UCSD-AML1 (cell line): ENCODE results near the gene SUSD5.
"Not testable (repeated sequence)": the region's sequence is repeated elsewhere in the genome, so short reads cannot be mapped to it uniquely, and the experiment has no call there.

Experiments
- DNase-seq: peaks from one replicate; lab custom pipeline; 2025; ENCODE audit not compliant: unreplicated experiment; lab: John Stamatoyannopoulos, UW

SUSD5 gene

DNA sequence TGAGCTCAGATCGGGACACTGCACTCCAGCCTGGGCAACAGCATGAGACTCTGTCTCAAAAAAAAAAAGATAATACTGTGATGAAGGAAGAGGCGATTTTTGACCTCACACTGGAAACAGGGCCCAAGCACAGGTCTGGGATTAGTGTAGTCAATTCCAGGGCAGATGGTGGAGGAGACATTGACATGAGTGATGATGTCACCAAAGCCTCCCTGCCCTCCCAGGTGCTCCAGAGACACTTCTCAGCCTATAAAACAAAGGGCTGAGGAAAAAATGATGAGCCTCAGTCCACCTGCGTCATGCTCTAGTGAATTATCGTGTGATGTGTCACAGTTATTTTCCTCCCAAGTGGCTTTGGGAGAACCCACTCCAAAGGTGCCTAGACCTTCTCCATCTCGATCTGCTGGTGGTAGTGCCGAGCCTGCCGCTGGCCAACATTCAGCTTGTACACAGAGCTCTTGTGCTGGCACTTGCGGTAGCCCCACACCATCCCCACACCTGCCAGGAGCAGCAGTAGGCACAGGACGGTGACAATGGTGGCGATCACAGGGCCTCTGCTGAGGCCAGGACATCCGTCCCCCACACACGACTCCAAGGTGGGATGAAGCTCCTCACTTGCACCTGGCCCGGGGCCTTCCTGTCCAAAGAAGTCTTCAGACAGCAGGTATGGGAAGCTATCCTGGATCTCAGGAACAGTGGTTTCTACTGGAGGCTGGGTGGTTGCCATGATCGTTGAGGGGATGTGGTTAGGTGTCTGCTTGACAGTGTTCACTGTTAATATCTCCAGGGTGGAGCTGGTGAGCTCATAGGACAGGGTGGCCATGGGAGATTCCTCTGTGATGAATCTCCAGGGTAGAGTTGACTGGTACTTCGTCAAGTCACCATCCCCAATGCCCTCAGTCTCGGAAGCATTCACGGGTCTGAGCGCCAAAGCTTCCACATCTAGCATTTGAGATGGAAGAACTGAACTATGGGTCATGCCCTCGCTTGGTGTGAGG, 65.9 kb downstream of the SUSD5 start:
- no peak for DNase-seq

DNA sequence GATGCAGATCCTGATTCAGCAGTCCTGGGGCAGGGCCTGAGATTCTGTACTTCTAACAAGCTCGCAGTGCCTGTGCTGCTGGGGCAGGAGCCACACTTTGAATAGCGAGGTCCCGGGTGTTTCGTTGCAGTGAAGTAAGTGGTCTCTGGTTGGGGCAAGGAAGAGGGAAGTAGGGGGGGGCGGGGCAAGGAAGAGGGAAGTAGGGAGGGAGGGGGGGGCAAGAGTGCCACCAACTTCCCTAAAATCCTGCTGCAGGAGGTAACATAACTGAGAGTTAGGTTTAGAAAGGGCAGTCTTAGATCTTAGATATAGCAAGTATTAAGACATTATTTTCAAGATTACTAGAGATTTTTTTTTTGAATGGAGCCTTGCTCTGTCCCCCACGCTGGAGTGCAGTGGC, 69.3 kb downstream of the SUSD5 start:
- no peak for DNase-seq

DNA sequence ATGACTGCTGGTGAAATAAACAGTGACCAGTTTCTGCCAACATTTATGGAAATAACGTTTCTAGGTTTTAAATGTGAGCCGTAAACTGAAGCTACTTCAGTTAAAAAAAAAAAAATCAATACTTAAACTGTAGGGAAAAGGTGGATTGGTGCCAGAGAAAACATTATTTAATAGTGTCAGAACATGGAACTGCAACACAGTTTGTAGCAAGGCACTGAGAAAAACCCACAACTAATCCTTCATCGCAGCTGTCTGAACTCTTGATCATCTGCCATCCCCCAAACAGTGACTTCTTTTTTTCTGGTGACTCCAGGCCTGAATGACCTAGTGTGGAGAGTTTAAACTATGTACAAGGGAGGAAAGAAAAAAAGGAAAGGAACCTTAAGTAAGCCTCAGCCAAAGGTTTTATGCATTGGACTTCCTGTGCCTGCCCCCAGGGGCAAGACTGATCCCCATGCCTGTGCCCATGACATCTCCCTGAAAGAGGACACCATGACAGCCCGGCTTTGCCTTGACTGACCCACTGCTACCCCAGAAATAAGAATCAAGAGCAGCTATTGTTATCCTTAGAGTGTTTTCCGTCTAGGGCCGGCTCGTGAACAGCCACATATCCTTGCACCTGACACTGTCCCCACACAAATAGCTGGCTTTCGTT, 71.7 kb downstream of the SUSD5 start:
- DNase-seq: no peak

DNA sequence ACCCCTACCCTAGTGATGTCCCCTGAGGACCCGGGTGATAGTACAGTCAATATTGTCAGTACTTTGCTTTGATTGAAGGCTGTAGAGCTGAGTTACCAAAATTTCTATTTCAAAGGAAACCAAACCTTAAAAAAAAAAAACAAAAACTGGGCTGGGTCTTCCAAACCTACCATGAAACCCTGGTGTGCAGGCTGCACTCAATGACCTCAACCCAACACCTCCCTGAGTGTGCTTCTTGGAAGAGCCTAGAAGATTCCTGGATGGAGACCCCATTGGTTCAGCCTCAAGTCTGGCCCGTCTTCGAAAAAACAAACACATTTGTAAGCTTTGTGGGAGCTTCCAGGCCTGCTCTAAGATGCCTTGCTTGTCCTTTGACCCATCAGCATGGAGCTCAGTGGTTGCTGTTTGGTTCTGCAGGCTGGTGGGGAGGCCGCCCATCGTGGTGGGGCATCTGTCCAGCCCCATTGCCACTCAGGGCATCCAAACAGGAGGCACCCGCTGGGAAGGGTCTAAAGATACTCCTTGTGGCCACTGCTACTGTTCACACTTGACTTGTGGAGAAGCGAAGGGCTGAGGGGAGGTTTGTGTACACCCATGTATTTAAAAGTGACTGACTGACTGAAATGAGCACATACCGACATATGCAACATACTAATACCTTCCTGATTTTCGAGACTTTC, 72.6 kb downstream of the SUSD5 start:
- no peak for DNase-seq

DNA sequence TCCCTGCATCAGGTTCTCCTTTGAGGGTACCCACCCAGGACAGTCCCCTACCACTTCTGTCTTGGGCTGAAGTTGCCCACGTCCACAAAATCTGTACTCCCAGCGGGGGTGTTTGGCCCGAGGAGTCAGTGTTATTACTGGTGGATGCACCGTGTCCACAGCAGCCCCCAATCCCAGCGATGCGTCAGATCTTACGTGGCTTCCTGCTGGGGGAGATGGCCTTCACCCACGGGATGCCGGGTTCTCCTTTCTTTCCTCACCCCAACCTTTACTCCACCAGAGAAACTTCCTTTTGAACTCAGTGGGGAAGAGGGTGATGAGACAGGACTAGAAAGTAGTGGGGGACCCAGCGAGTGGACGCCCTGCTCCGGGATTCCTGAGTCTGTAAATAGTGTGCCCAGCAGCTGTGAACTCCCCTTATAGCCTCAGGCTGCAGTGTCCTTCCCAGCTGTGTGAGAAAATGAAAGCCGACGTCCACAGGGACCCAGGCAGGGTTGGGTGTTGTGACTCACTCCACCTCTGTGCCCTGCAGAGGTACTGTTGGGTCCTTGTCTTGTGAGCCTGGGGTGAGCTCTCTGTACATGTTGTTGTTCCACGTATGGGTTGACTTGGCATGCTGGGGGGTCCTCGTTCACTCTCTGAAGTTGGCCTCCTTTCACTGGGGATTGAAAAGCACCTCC, 73.2 kb downstream of the SUSD5 start:
- no peak for DNase-seq

DNA sequence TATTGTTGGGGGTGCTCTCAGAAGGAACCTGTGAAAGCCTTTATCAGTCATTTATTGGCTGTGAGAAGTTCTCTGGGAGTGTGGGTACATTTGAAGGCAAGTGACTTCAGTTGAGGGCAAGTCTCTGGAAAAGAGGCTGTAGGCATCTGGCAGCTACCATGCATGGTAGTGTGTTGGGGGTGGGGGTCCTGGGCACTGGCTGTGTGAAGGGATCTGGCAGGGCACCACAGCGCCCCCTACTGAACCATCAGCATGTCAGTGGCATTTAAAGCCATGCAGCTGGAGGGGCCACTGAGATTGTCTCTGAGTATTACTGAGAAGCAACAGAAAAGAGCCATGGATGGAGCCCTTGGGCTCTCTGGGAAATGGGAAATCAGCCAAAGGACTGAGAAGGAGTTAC, 74.2 kb downstream of the SUSD5 start:
- no peak for DNase-seq

DNA sequence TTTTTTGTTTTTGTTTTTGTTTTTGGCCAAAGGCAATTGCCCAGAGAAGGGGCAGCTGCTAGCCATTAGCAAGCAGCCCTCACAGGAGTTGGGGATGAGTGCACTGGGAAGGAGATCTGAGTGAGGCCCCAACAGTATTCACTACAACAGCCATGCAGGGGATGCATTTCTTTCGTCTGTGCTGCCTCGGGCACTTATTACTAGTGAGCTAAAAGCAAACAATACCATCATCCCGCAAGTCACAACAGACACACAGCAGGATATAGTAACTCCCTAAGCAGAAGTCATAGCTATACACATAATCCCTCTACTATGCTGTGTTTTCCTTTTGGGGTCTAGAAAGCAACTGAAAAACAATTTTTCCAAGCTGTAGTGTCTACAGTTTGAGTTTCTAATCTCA, 77.6 kb downstream of the SUSD5 start:
- DNase-seq: no peak

DNA sequence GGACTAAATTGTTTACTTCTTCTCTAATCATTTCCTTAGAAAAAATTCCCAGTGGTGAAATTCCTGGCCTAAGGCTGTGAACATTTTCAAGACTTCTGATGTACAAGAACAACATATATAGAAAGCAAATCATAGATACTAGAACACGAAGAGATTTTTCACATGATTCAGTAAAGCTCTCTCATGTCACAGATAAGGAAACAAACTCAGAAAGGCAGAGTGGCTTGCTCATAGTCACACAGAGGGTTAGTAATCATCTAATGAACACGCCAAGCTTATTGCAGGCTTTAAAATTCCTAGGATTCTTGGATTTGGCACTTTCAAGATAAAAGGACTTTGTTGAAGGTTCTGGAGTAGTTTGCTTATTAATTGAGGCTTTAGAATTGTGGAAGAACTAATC, 78.6 kb downstream of the SUSD5 start:
- no peak for DNase-seq

DNA sequence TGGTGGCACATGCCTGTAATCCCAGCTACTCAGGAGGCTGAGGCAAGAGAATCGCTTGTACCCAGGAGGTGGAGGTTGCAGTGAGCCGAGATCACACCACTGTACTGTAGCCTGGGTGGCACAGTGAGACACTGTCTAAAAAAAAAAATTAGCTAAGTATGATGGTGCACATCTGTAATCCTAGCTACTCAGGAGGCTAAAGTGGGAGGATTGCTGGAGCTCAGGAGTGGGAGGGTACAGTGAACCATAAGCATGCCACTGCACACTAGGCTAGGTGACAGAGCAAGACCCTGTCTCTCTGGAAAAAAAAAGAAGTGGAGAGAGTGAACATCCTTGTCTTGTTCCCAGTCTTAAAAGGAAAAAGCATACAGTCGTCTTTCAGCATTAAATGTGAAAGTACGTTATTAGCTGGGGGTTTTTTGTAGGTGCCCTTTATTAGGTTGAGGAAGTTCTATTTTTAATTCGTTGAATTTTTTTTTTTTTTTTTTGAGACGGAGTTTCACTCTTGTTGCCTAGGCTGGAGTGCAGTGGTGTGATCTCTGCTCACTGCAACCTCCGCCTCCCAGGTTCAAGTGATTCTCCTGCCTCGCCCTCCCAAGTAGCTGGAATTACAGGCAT, 79.5 kb downstream of the SUSD5 start:
- not testable (repeated sequence) for DNase-seq

DNA sequence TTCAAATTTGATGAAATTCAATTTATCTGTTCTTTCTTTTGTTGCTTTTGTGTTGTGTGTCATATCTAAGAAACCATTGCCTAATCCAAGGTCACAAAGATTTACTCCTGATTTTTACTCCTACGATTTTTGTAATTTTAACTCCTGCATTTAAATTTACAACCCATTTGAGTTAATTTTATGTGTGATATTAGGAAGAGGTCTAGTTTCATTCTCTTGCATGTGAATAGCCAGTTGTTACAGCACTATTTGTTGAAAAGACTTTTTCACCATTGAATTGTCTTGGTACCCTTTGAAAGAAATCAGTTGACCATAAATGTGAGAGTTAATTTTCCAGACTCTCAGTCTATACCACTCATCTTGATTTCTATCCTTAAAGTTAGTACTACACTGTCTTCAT, 80.9 kb downstream of the SUSD5 start:
- no peak for DNase-seq

DNA sequence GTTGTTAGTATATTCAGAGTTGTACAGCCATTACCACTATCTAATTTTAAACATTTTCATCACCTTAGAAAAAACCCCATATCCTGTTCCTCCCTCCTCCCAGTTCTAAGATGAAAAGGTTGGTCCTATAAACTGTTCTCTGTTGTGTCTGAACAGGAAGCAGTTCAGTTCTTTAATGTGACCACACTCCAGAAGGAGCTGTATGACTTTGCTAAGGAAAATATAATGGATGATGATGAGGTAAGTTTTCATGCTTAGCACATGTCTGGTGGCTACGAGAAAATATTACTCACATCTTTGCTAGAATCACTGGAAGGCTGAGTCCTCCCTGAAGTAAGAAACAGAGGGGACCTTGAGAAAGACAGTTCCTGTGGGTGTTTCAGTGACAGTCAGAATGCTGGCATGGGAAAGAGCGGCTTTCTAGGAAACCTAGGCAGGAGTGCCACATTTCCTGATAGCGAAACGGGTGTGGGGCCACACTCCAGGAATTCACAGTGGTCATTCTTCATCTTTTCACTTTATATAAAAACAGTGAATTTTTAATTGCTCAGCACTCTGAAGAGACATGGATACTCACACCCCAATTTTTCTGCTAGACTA, 84.5 kb downstream of the SUSD5 start:
- DNase-seq: no peak

DNA sequence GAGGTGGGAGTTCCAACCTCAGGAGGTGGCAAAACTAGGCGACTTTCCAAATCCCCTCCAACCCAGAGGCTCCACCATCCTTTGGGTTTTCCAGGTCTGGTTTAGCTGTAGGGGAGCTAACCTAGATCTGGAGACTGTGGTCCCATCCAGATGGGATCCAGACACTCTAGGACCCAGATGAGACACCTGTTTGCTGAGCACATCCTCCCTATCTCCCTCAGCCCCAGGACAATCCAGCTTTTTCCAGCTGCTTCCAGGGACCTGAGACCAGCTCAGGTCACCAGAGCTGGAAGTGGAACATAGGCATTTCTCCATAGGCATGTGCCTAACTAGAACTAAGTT, 86.6 kb downstream of the SUSD5 start:
- DNase-seq: no peak

DNA sequence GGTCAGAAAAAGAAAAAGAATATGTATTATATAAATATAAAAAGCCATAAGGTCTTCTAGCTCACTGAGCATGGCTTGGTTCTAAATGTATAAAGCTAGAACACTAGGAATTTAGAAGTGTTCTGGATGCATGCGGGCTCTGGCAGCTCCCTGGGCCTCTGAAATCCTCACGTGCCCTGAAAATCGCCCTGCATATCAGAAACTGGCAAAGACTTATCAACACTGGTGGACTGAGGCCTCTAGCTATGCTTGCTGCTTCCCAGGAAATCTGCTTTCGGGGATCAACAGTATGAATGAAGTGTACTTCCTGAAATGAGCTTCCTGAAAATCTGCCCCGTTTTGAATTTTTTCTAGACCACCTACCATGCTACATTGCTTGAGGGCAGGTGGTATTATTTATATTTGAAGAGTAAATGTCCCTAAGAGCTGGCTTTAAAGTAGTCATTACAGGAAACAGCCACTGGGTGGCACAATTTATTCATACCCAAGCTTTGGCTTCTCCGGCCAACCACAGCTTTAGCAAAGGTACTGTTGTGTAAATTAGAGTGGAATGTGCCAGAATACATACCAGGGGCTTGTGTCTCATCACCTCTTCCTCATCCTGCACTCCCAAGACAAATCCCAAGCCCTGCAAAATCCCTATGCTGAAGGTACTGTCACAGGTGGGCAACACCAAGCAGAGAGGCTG, 87.1 kb downstream of the SUSD5 start:
- no peak for DNase-seq

DNA sequence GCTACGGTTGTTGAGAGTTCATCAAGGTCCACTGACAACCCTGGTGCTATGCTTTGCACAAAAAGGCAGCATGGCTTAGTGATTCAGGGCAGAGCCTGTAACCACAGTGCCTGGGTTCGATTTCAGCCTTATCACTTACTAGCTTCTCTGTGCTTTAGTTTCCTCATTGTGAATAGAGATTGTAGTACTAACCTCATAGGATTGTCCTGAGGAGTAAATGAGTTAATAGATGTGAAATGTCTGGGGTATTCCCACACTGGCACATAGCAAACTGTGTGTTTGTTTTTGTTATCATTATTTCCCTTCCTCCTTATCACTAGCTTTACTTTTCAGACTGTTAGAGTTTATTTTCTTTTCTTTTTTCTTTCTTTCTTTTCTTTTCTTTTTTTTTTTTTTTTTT, 88.5 kb downstream of the SUSD5 start:
- no peak for DNase-seq

DNA sequence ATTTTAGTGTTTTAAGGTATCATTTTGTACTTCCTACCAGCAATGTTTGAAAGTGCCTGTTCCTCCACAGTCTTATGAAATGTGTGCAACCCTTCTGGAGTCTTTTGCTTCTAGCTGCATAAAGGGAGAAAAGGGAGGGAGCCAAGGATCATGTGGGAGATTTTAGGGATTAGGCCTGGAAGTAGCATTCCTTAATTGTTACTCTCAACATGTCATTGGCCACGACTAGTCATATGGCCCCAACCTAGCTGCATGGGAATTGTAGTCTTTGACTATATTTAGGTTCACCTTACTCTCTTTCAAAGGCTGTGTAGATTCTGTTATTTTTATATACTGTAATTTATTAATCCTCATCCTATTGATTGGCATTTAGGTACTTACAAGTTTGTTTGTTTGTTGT, 89.9 kb downstream of the SUSD5 start:
- DNase-seq: no peak

DNA sequence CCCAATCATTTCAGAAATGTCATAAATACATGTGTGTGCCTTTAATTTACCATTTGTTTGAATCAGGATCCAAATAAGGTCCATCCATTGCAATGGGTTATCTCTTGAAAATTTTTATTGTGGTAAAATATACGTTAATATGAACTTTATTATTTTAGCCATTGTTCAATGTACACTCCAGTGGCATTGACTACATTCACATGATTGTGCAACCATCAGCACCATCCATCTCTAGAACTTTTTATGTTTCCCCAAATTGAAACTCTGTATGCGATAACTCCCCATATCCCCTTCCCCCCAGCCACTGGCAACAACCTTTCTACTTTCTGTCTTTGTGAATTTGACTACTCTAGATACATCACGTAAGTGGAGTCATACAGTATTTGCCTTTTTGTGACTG, 92.8 kb downstream of the SUSD5 start:
- no peak for DNase-seq

DNA sequence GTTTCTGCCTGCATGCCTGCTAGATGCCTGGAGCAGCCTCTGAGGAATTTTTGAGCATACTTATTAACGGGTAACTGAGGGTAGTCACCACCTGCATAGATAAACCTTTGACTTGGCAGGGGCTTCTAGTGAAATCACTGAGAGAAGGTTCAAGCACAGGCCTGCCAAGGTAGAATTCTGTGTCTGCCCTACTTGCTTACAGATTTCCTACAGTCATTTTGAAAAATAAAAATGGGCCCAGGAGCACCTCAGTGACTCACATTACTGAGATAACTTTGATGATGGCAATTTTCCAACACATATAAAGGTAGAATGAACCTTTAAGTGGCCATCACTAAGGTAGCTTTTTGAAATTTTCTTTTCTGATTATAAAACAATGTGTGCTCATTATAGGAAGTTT, 94.0 kb downstream of the SUSD5 start:
- DNase-seq: no peak

DNA sequence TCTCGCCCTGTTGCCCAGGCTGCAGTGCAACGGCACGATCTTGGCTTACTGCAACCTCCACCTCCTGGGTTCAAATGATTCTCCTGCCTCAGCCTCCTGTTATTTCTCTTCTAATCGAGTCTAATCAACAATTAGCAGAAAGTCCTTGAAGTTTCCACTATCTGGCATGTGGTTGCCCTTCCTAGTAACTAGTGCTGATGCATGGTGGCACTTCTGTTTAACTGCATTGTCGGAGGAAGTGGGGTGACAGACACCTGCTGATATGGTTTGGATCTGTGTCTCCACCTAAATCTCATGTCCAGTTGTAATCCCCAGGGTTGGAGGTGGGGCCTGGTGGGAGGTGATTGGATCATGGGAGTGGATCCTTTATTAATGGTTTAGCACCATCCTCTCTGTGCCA, 95.6 kb downstream of the SUSD5 start:
- no peak for DNase-seq

DNA sequence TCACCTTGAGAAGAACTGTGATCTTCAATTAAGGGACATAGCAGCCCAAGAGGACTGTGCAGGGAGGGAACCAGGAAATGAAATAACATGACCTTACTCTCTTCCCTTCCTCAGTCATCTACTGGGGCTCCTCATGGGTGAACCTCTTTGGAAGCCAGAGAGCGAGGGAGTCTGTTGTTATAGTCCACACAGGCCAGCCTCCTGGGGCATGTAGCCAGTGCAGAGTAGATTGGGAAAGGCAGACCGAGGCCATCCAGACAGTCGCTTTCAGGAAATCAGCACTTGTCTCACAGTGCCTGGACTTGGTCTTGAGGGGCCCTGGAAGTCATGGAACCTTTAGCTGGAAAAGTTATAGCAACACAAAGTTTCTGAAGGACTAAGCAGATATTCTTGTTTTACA, 98.7 kb downstream of the SUSD5 start:
- DNase-seq: no peak

DNA sequence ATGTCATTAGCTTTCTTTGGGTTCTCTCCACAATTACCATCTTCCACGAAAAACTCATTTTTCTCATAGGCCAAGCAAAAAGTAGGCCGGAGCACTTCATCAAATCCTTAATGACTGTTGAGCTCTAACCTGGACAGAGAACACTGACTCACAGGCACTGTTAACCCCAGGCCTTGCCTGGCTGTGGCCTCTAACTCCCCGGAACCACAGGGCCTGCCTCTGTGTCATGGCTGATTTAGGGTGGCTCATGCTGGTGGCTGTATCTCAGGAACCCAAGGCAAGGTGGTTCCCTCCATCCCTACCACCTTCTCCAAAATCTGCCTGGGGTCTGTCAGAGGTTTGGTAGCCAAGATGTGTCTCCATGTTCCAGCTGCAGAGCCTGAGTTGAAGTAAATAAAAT, 101.1 kb downstream of the SUSD5 start:
- DNase-seq: no peak
